ENCODE measurements around the gene C1orf115.

- TF ChIP-seq POLR2AphosphoS5 (IDR thresholded peaks at IDR 0.05), result peak in 1 of 2 donors; percentile 3
- no peak for TF ChIP-seq EP300 (IDR thresholded peaks at IDR 0.05)
Observed at GRCh38 chr1:220732621-220733020, 42.5 kb downstream of the C1orf115 start.

Data from upper lobe of left lung (tissue), 4 donors.